NCI-H1105 (cell line): ENCODE data around the gene RXFP1.
"Not testable (repeated sequence)": the region's sequence is repeated elsewhere in the genome, so short reads cannot be mapped to it uniquely, and the experiment has no call there.

Source experiments
- DNase-seq: peaks from one replicate; lab custom pipeline; 2025; lab: John Stamatoyannopoulos, UW

RXFP1 gene

DNA sequence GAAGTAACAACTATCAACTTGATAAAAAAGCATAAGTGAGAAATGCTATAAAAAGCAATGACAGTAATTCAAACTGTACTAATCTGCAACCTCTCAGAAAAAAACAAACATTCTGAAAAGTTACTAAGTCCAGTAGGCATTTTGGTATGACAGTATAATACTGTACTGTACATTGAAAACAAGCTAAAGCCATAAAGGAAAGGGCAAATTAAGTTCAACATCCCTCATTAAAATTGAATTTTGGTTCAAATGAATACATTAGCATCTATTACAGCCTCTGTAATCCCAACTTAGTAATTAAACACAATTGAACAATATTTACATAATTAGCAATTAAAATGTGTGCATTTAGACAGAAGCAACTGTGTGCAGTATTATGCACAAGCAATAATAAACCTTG is 96.3 kb downstream of the RXFP1 start:
- no peak for DNase-seq

DNA sequence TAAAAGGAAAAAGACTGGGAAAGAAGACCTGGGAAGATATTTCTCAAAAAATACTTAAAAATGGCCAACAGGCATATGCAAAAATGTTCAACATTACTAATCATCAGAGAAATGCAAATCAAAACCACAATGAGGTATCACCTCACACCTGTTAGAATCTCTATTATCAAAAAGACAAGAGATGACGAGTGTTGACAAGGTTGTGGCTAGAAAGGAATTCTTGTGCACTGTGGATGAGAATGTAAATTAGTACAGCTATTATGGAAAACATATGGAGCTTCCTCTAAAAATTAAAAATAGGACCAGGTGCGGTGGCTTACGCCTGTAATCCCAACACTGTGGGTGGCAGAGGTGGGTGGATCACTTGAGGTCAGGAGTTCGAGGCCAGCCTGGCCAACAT is 100.0 kb downstream of the RXFP1 start:
- no peak for DNase-seq

DNA sequence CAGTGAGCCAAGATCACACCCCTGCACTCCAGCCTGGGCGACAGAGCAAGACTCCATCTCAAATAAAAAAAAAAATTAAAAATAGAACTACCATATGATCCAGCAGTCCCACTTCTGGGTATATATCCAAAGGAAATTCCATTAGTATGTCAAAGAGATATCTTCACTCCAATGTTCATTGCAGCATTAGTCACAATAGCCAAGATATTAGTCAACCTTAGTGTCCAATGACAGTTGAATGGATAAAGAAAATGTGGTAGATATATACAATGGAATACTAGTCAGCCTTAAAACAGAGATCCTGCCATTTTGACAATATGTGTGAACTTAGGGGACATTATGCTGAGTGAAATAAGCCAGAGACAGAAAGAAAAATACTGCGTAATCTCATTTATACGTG is 100.6 kb downstream of the RXFP1 start:
- no peak for DNase-seq

DNA sequence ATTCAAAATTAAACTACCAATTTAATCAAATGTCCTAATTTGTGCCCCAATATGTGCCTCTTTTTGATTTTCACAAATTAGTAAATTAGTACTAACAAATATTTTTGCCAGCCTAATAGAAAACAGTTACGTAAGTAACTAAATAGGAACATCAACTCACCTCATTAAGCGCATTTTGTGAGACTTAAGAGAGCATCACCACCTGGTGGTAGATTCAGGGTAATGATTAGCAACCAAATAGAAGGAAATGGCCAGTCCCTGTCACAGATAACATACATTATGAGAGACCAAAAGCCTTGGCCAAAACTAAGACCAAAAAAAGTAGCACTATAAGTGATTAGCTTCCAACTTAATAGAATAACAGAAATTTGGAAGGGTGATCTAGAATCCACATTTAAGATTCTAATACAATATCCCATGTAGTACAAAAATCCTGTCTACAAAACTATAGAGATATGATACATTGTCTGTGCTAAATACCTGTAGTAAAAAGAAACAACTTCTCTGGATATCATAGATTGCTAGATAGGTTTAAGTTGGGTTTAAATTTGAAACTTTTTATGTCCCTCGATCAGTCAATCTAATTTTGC is 103.3 kb downstream of the RXFP1 start:
- DNase-seq, result peak; percentile 15

- DNase-seq, result no peak
These were observed 103.9 kb downstream of the RXFP1 start for GRCh38 chr4:158625544-158625943.

- no peak for DNase-seq
These were observed 109.2 kb downstream of the RXFP1 start for GRCh38 chr4:158630893-158631292.

DNA sequence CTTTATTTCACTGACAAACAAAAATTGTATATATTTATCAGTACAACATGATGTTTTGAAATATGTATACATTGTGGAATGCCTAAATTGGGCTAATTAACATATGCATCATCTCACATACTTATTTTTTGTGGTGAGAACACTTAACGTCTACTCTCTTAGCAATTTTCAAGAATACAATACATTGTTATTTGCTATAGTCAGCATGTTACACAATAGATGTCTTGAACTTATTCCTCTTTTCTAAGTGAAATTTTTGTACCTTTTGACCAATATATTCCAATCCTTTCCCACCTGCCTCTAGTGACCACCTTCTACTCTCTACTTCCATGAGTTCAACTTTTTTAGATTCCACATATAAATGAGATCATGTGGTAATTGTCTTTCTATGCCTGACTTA is 114.9 kb downstream of the RXFP1 start:
- no peak for DNase-seq

DNA sequence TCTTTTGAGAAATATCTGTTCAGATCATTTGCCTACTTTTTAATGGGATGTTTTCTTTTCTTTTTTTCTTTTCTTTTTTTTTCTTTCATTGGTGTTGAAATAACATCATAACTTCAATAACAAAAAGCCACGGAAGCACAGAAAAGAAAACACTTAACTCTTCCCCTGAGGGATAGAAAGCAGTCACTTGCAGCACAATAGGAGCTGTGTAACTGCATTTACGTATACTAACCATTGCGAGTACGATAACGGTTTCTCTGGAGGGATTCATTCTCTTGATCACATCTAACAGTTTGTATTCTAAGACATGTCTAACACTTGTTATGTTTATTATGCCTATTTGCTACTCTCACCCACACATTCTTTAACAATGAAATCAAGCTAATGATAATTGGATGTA is 122.7 kb downstream of the RXFP1 start:
- no peak for DNase-seq

- DNase-seq, result no peak
These were observed 123.1 kb downstream of the RXFP1 start for GRCh38 chr4:158644760-158645159.

- no peak for DNase-seq
These were observed 127.5 kb downstream of the RXFP1 start for GRCh38 chr4:158649111-158649680.

- DNase-seq, result no peak
These were observed 131.2 kb downstream of the RXFP1 start for GRCh38 chr4:158652920-158653319.

- no peak for DNase-seq
These were observed 134.8 kb downstream of the RXFP1 start for GRCh38 chr4:158656439-158656838.

- no peak for DNase-seq
These were observed 135.6 kb downstream of the RXFP1 start for GRCh38 chr4:158657291-158657690.

DNA sequence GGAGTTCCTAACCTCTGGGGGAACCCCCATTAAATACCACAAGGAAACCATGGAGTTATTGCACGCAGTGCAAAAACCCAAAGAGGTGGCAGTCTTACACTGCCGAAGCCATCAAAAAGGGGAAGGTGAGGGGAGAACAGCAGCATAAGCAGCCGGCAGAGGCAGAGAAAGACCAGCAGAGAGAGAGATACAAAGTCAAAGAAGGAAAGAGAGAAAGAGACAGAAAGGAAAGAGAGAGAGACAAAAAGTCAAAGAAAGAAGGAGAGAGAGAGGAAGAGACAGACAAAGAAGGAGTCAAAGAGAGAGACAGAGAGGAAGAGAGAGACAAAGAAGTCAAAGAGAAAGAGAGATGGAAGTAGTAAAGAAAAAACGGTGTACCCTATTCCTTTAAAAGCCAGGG is 141.6 kb downstream of the RXFP1 start:
- DNase-seq, result not testable (repeated sequence)

DNA sequence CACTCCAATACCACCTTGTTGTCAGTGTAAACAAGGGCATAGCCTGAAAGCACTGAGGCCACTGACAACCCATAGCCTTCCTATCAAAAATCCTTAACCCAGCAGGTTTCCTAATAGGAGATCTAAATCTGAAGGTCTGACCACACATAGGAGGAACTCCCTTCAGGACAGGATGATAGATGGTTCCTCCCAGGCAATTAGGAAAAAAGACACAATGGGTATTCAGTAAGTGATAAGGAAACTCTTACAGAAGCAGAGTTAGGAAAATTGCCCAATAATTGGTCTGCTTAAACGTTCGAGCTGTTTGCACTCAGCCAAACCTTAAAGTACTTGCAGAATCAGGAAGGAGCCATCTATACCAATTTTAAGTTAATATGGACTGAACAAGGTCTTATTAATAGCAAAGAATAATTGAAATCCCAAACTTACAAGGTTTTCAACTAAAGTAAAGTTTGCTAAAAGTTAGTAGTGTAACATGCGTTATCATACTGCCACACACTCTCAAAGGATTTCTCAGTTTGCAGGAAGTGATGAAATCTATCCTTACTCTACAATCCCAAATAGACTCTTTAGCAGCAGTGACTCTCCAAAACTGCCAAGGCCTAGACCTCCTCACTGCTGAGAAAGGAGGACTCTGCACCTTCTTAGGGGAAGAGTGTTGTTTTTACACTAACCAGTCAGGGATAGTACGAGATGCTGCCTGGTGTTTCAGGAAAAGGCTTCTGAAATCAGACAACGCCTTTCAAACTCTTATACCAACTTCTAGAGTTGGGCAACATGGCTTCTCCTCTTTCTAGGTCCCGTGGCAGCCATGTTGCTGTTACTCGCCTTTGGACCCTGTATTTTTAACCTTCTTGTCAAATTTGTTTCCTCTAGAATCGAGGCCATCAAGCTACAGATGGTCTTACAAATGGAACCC is 142.3 kb downstream of the RXFP1 start:
- not testable (repeated sequence) for DNase-seq

GRCh38 chr4:158664806-158665205 is 143.1 kb downstream of the RXFP1 start:
- DNase-seq, result no peak

DNA sequence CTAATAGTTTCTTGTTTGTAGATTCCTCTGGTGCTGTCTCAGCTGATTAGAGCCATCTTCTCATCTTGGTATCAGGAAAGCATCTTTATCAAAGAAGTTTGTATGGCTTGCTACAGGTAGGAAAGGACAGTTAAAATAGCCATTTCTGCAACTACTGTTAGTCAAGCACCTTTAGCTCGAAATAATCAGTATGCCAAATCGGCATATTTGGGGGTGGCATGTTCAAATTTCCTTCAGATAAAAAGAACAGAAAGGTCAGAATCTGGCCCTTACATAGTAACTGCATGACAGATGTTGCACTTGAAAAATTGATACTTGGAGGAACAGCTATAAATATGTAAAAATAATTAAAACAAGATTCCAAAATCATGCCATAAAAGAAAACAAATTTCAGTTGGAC is 145.2 kb downstream of the RXFP1 start:
- no peak for DNase-seq

- no peak for DNase-seq
These were observed 146.0 kb downstream of the RXFP1 start for GRCh38 chr4:158667651-158668198.

- no peak for DNase-seq
These were observed 147.6 kb downstream of the RXFP1 start for GRCh38 chr4:158669310-158669709.

- peak; percentile 57 for DNase-seq
These were observed 149.4 kb downstream of the RXFP1 start for GRCh38 chr4:158670975-158671664.

- no peak for DNase-seq
These were observed 149.9 kb downstream of the RXFP1 start, which contains the start of gene C4orf46 for GRCh38 chr4:158671665-158671914. C4orf46 (minus strand) TSS chr4:158671887; CDS start chr4:158671801, 86 bp downstream.
